ENCODE results near the gene SLTM.
A peak's percentile ranks its signal among the peaks of the same experiment; 100 is the strongest.
"Not testable (repeated sequence)": the region's sequence is repeated elsewhere in the genome, so short reads cannot be mapped to it uniquely, and the experiment has no call there.

SLTM gene

DNA sequence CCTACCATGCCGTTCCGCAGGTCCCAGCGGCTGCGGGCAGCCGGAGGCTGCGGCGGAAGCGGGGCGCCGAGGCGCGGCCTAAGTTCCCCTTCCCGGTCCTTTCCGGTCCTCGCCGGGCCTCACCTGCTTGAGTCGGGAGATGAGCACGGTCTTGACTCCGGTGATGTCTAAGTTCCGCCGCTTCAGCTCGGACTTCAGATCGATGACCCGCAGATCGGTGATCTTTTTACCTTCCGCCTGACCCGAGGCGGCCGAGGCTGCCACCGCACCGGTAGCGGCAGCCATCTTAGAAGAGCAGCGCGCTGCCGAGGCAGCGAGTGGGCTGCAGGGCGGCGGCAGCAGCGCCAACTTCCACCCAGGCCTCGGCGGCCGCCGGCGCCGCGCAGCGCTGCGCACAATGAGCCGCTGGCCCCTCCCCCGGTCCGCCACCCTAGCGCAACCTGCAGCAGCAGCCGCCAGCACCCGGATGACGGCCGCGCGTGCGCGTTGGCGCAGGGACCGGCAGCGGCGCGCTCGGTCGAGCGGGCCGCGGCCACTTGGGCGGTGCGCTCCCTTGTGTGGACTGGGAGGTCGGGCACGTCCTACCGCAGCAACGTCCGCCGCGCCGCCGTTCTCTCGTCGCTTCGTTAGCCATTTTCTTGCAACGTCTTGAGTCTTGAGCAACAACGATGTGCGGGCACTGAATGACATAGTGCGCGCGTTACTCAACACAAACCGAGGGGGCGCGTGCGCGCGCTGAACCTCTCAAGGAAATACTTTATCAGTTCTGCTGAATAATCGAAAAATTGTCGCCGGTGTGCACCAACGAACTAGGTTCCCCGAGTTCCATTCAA lies at the start of gene SLTM:
TSS of gene SLTM (minus strand) at position 399 of the 833 bp plus-strand sequence. CDS start at position 285, 114 bp downstream.
- peak; percentile 76 for DNase-seq (ENCODE audit: low read depth, low spot score)

DNA sequence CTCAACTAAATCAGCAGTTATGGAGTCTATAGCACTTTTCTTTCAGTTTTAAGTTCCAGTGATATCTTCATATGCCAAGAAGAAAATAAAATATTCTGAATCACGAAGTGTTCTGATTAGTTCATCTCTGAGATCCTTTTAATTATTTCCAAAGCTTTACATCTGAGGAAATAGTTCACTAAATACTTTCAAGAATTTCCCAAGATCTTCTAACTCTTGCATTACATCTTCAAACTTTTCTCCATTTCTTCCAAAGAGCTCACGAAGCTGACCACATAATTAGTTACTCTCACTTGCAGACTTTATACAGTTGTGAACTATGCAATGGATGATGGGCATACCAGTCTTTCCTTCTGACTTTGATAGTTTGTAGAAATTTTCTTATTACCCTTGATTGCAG lies 49.8 kb upstream of the SLTM start:
- no peak for DNase-seq (ENCODE audit: low read depth, low spot score)

DNA sequence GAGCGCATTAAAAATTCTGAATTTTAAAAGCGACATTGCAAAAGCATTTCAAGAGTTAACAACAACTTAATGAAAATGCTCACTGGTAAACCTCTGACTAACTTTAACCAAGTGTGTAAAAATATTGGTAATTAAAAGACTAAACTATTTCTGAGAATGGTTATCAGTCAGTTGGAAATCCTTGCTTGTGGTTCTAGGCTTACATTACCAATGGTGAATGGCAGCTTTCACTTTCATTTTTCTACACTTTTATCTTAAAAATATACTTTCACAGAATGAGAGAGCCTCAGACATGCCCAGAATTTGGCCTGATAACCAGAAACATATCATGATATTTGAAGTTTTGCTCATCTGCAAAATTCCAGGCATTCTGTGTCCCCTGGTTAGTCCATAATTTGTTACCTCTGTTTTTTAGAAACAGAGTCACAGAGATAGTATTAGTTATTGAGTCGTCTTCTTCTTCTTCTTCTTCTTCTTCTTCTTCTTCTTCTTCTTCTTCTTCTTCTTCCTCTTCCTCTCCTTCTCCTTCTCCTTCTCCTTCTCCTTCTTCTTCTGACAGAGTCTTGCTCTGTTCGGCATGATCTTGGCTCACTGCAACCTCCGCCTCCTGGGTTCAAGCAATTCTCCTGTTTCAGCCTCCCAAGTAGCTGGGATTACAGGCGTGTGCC lies 48.5 kb upstream of the SLTM start:
- no peak for DNase-seq (ENCODE audit: low read depth, low spot score)

DNA sequence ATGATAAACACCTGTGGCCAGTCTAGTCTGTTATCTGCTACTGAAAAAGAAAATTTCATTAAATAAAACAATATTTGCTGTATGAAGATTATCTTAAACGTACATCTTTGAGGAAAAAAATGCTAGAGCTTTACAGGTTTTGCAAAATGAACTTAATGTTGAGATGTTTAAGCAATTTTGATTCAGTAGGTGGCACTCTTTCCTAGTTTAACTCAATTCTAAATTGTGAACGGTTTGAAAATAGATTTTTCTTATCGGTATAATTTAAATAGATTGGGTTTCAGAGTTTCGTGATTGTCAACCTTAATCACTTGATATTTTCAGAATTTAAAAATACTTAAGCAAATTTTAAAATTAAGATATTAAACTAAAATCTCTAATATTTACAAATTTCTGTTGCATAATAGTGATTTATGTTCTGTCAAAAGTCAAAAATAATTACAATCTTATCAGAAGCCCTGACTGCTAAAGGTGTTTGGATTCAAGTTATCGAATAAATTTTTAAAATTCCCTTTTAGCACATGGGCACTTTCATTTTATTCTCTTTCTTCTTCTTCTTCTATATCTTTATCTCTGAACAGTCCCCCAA lies 47.0 kb upstream of the SLTM start:
- DNase-seq (ENCODE audit: low read depth, low spot score) = no peak

DNA sequence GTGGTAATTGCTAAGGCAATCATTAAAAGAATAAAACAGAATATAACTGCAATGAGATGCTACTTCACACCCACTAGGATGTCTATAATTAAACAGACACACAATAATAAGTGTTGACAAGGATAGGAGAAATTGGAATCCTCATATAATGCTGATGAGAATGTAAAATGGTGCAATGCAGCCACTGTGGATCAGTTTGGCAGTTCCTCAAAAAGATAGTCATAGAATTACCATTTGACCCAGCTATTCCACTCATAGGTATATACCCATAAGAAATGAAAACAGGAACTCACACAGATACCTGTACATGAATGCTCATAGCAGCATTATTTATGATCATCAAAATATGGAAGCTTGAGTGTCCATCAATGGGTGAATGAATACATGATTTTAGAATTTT lies 44.4 kb upstream of the SLTM start:
- no peak for DNase-seq (ENCODE audit: low read depth, low spot score)

DNA sequence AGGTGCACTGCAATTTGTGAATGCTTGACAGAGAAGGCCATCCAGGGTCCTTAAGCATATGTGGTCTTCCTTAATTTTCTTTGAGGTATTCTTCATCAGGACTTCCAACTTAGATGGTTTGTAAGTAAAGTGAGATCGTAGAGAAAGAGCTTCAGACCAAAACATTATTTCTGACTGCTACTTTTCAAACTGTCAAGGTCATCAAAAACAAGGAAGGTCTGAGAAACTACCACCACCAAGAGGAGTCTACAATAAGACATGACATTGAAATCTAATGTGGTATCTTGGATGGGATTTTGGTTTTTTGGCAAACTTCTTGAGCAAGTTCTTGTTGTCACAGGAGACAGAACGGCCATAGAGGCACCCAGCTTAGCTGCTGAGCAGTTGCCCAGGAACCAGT lies 34.0 kb upstream of the SLTM start:
- no peak for DNase-seq (ENCODE audit: low read depth, low spot score)

DNA sequence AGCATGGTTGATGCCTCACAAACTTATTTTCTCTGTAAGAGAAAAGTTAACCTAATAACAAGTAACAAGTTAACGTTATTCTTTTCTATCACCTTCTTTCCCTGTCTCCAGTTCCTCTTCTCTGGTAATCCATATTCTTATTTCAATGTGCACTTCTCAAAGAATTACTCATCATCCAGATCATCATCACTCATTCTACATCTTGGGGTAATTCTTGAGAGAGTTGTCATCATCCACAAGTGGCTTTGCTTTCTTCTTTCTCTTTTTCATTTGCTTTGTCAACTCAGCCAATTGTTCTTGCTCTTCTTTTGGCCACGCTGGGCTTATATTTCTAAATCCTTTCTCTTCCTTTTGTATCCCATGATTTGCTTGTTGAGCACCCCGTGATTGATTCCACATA lies 33.2 kb upstream of the SLTM start:
- DNase-seq (ENCODE audit: low read depth, low spot score) = no peak

DNA sequence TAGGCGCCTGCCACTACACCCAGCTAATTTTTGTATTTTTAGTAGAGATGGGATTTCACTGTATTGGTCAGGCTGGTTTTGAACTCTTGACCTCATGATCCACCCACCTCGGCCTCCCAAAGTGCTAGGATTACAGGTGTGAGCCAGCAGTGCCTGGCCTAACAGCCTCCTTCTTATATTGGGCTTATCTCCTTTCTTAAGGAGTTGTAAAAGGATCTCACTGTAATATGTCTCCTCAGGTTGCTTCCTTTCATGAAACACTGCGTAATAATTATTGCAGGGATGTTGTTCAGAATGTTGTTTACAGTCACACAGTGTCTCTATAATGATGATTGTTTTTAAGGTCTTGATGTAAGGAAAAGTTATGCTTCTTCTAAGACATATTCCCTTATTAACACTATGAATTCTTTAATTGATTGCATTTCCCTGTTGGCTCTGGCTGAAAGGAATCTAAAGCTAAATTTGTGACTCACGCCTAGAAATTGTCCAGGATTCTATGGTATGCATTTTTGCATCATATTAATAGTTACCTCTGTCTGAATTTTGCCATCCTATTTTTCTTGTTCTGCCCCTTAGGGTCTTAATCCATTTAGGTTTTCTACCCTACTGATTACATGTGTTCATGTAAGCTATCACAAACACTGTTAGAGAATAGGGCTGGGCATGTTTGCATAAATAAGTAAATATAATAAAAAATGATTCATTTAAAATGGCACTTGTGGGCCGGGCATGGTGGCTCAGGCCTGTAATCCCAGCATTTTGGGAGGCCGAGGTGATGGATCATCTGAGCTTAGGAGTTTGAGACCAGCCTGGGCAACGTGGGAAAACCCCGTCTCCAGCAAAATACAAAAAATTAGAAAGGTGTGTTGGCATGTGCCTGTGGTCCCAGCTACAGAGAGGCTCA lies 29.4 kb upstream of the SLTM start:
- no peak for DNase-seq (ENCODE audit: low read depth, low spot score)

DNA sequence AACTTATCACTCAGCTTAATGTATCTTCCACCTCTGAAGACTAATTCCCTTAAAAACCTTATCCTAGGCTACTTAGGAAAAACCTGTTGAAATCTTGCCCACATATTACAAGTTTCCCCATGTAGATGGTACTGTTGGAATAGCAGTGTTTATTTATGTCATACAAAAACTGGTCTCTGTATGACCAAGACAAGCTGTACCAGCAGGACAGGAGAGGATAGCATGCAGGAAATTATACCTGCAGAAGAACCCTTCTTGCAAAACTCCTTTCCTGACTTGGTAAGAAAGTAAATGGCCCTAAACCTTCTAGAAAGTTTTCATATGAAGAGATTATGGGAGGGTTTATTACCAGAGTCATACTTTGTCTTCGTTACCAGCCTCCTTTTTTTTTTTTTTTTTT lies 28.7 kb upstream of the SLTM start:
- no peak for DNase-seq (ENCODE audit: low read depth, low spot score)

DNA sequence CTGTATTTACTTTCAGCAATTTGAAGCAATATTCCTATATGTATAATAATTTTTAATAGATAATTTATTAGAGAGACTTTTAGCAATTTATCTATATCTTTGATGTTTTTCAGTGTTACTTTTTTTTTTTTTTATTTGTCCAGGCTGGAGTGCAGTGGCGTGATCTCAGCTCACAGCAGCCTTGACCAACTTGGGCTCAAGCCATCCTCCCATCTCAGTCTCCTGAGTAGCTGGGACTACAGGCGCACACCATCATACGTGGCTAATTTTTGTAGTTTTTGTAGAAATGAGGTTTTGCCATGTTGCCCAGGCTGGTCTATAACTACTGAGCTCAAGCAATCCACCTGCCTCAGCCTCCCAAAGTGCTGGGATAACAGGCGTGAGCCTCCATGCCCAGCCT lies 25.3 kb upstream of the SLTM start:
- no peak for DNase-seq (ENCODE audit: low read depth, low spot score)

DNA sequence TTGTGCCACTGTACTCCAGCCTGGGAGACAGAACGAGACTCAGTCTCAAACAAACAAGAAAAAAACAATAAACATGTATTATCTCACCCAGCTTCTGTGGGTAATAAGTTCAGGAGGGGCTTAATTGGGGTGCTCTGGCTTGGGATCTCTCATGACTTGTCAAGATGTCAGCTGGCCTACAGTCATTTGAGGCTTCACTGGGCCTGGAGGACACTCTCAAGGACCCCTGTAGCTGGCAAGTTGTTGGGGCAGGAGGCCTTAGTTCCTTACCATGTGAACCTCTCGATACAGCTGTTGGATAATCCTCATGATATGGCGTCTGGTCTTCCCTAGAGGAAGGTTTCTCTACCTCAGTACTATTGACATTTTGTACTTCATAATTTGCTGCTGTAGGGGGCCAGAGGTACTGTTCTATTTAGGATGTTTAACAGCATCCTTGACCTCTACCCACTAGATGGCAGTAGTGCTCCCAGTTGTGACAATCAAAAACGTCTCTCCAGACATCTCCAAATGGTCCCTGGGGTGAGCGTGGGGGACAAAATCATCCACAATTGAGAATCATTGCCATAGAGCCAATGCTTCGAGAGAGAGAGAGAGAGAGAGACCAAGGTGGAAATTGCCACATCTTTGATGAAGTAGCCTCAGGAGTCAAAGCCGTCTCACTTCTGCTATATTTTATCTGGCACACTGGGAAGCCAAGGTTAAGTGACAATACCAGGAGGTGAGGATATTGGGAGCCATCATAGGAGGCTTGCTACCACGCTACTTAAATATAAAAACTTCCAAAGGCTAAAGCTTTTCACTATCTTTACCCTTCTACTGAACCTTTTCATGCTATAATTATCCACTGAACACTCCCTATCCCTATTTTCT lies 23.9 kb upstream of the SLTM start:
- DNase-seq (ENCODE audit: low read depth, low spot score) = peak; percentile 30

DNA sequence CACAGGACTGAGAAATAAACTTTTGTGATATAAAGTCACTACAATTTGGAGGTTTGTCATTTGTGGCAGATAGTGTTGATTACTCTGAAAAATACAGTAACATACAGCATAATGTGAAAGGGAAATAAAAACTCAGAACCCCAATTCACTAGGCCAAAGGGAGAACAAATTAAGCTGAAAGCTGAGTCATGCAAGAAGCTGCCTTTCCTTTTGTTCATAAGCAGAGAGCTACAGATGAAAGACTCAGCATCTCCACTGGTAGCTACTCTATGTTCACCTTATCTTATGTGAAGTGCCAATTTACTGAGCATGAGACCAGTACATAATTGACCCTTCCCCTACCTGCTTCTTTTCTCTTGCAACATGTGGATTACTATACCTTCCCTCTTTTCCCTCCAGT lies 19.3 kb upstream of the SLTM start:
- DNase-seq (ENCODE audit: low read depth, low spot score) = no peak

DNA sequence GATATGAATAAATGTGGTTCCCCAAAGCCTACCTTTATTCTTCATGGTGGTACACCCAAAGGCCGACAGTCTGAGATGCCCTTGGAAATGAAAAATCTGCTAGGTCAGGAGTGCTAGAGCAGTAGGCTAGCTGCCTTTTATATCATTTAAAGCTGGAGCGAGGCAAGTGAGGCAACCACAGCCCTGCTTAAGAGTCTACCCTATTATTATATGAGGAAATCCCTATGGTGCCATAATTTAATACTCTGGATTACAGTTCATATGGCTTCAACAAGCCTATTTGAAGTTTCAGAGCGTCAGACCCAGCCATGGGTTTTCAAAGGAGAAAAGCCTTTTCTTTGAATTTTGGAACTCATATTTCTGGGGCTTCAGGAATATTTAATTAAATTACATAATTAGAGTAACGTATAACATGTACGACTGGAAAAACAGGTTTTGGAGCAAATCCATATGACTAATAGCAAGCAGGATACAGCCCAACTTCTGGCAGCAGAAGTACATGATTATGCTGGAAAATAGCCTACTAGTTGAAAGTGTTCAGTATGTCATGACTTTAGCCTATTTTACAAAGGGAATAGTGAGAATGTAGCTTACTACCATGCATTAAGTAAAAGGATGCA lies 18.0 kb upstream of the SLTM start:
- DNase-seq (ENCODE audit: low read depth, low spot score) = no peak

DNA sequence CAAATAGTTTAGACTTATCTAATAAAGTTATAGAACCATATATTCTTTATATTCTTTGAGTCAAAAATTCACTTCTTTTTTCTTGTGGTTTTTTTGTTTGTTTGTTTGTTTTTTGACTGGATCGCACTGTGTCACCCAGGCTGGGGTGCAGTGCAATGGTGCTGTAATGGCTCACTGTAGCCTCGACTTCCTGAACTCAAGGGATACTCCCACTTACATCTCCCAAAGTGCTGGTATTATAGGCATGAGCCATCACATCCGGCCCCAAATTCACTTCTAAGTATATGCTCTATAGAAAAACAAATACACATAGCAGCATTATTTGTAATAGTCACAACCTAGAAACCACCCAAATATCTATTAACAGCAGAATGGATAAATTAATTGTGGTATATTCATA lies 13.7 kb upstream of the SLTM start:
- DNase-seq (ENCODE audit: low read depth, low spot score) = no peak

DNA sequence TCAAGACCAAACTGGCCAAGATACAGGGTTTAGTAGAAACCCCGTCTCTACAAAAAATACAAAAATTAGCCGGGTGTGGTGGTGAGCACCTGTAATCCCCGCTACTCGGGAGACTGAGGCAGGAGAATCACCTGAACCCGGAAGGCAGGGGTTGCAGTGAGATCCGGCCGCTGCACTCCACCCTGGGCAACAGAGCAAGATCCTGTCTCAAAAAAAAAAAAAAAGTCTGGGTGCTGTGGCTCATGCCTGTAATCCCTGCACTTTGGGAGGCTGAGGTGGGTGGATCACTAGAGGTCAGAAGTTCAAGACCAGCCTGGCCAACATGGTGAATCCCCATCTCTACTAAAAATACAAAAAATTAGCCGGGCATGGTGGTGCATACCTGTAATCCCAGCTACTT lies 1.5 kb upstream of the SLTM start:
- not testable (repeated sequence) for DNase-seq (ENCODE audit: low read depth, low spot score)

DNA sequence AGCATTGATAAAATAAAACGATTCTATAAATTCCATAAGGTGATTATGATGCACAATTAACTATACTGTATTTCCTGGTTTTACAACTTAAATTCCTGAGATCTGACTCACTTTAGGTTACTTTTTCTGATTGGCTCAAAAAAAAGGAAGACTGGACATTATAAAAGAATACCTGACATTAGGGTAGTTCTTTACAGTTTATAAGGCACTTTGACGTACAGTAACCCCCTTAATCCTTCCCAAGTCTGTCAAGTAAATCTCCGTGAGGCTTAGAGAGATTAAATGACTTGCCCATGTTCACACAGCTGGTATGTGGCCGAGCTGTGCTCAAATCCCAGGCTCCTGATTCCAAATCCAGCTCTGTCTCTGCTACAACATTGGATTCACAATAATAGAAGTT lies 1.0 kb upstream of the SLTM start:
- DNase-seq (ENCODE audit: low read depth, low spot score) = no peak

DNA sequence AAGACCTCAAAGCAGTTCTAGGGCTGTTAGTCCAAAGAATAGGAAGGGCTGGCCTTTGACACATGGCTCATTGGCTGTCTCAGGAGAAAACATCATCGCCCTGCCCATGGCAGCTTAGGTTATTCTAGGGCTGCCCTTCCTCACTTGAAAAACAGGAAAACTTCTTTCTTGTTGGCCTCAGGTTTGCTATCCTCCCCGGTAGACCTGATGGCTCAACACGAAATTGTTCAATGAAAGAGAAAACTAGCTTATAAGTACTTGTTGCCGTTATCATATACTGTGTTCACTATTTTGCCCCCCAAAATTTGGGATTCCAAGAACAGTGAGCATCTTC lies 602 bp upstream of the SLTM start:
- no peak for DNase-seq (ENCODE audit: low read depth, low spot score)

DNA sequence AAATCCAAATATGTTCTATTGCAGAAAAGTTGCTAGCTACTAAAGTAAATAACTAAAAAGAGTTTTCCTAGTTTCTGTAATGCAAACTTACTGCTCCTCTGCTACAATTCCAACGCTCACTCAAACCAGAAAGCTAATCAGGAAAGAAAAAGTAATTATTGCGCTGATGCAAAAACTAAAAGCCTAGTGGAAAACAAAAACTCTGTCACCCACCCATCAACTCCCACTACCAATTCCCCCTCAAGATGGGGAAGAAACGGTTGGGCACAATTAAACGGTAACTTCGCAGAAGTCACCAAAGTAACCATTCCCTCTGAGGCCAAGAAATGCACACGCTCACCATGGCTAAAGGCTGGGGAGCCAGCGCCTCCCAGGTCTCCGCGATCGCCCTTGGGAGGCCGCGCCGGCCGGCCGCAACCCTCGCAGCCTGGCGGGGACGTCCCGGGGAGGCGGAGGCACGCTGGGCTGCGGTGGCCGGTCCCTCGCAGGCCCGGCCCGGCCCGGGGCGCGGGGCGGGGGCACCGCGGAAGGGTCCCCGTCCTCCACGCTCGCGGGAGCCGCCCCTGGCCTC lies 684 bp downstream of the SLTM start:
- peak; percentile 1 for DNase-seq (ENCODE audit: low read depth, low spot score)

DNA sequence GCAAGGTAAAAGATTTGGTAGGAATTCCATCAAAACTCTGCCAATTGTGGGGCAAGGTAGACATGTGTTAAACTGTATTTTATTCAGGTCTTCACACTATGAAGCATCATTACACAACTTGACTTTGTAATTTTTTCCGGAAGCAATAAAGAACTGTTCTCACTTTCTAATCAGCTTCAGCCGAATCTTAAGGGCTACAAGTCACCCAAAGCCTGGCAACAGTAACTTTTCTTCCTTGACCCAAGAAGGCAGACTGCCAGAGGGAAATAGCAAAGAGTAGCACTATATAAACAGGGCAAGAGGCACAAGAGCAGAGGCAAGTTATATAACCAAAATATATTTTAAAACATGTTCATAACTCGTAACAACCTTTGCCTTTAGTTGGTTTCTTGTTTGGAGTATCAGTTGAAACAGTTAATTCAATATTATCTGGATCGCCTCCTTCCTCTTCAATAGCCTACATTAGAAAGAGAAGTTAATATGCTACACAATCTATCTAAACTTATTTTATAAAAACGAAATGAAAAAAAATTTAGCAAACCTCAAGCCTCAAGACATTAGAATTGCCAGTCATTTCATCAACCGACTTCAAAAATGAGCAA lies 1.4 kb downstream of the SLTM start:
- no peak for DNase-seq (ENCODE audit: low read depth, low spot score)

DNA sequence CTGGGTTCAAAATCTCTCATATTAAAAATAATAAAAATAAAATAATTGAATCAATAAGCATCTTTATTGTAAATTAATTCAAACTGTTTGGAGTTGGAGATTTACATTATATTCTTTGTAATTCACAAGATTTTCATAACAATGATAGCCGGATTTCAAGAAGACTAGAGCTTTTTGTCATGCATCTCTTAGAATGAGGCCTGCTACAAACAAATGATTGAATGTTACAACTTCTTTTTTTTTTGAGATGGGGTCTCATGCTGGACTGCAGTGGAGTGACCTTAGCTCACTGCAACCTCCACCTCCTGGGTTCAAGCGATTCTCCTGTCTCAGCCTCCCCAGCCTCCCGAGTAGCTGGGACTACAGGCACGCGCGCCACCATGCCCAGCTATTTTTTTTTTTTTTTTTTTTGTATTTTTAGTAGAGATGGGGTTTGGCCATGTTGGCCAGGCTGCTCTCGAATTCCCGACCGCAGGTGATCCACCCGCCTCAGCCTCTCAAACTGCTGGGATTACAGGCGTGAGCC lies 3.5 kb downstream of the SLTM start:
- no peak for DNase-seq (ENCODE audit: low read depth, low spot score)
